Smooth muscle cell (in vitro differentiated cells): ENCODE measurements around the gene ZNF697. TPM values are rescaled to one million over a fixed set of nuclear protein-coding genes. Genes with fewer than 3 reads are reported as not detected.

Source experiments
- DNase-seq: peaks from one replicate; lab custom pipeline; 2025; ENCODE audit not compliant: unreplicated experiment; lab: John Stamatoyannopoulos, UW
- H2AFZ ChIP-seq: fragments of 200-600 bp; sonication (generic); 2 replicates; pipeline ENCODE4 v1.6.0; 2016; ENCODE audit warnings: antibody characterized with exemption, low read depth, mild to moderate bottlenecking
- H3F3A ChIP-seq: fragments of 200-600 bp; sonication (generic); 2 replicates; pipeline ENCODE4 v1.6.0; 2017; ENCODE audit warnings: antibody characterized with exemption, low read depth
- H3K27ac ChIP-seq: fragments of 200-600 bp; sonication (generic); 2 replicates; pipeline ENCODE4 v1.5.1; 2016; ENCODE audit warnings: low read depth, mild to moderate bottlenecking
- H3K27me3 ChIP-seq: fragments of 200-600 bp; sonication (generic); 2 replicates; pipeline ENCODE4 v1.6.1; 2016; ENCODE audit warnings: low read depth, mild to moderate bottlenecking
- H3K36me3 ChIP-seq: fragments of 200-600 bp; sonication (generic); 2 replicates; pipeline ENCODE4 v1.5.1; 2016; ENCODE audit warnings: low read depth
- H3K4me1 ChIP-seq: fragments of 200-600 bp; sonication (generic); 2 replicates; pipeline ENCODE4 v1.5.1; 2016; ENCODE audit warnings: low read depth
- H3K4me2 ChIP-seq: fragments of 200-600 bp; sonication (generic); 2 replicates; pipeline ENCODE4 v1.6.0; 2016; ENCODE audit warnings: mild to moderate bottlenecking
- H3K4me3 ChIP-seq: fragments of 200-600 bp; sonication (generic); 2 replicates; pipeline ENCODE4 v1.5.1; 2016; ENCODE audit warnings: mild to moderate bottlenecking
- H3K79me2 ChIP-seq: fragments of 200-600 bp; sonication (generic); 2 replicates; pipeline ENCODE4 v1.6.0; 2016; ENCODE audit warnings: low read depth, mild to moderate bottlenecking
- H3K9ac ChIP-seq: fragments of 200-600 bp; sonication (generic); 2 replicates; pipeline ENCODE4 v1.6.0; 2016; ENCODE audit warnings: low read depth
- H3K9me3 ChIP-seq: fragments of 200-600 bp; sonication (generic); replicated peaks from 2 replicates; pipeline ENCODE4 v1.5.1; 2016; ENCODE audit warnings: low read depth
- H4K20me1 ChIP-seq: fragments of 200-600 bp; sonication (generic); 2 replicates; pipeline ENCODE4 v1.6.0; 2016; ENCODE audit warnings: low read depth
- WGBS: methylation state at CpG from one replicate; pipeline ENCODE4 v1.1.7; 2016; ENCODE audit warnings: low lambda C conversion rate; 5-methylcytosine and 5-hydroxymethylcytosine counted together
- polyA plus RNA-seq: library from polyadenylated mRNA; unstranded; fragments of >200 nt; fragmentation: Nextera tagmentation; extraction: Ambion mirVana; gene quantifications from 2 replicates; pipeline ENCODE4 v1.2.1, GENCODE V29; 2016
- total RNA-seq: library from RNA; depleted of rRNA; stranded (reverse); fragments of >200 nt; gene quantifications from 2 replicates; pipeline ENCODE4 v1.2.3, GENCODE V29; 2014
- TF ChIP-seq, protein P1 (sequence below): fragments of 200-600 bp; sonication (generic); IDR thresholded peaks from 2 replicates; pipeline ENCODE4 v1.5.1; 2017; ENCODE audit warnings: borderline replicate concordance, mild to moderate bottlenecking, antibody characterized with exemption; ENCODE audit not compliant: insufficient read depth, poor library complexity, severe bottlenecking

Gene ZNF697
- total and polyA plus RNA-seq, 2 experiments from 2014 or later, result 2.2 to 18.5 TPM

DNA sequence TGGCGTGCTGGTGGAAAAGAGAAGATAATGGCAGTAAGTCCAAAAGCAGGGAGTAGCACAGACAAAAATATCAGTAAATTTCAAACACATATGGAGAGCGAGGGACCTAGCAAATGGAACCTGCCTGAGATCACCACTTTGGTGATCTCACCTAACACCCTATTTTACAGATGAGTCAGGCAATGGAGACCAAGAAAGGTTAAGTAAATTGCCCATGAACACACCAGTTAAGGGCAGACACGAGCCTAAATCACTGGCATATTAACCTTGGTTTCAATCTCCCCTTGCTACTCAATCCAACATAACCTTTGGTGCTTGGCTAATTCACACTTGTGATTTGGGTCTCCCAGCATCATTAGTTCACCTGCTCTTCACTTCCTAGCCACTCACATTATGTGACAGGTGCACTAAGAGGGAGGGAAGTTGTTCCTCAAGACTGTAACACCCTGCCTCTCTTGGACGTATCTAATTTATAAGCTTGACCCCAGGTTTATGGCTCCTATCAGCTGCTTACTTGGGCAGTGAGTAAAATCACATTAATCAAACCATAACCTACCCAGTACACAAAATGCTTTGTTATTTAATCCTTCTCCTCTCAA lies 11.5 kb downstream of the ZNF697 start:
- no peak overlapping the region for H3K4me3 ChIP-seq
- H3K4me2 ChIP-seq, result no peak overlapping the region
- peaks cover 100% of the 10 kb centered on the region for H3K79me2 ChIP-seq
- no peaks in the 10 kb centered on the region for H3K27me3 ChIP-seq
- peaks cover 4% of the 10 kb centered on the region for H3K4me1 ChIP-seq
- no peak overlapping the region for H2AFZ ChIP-seq
- TF ChIP-seq, protein P1, sequence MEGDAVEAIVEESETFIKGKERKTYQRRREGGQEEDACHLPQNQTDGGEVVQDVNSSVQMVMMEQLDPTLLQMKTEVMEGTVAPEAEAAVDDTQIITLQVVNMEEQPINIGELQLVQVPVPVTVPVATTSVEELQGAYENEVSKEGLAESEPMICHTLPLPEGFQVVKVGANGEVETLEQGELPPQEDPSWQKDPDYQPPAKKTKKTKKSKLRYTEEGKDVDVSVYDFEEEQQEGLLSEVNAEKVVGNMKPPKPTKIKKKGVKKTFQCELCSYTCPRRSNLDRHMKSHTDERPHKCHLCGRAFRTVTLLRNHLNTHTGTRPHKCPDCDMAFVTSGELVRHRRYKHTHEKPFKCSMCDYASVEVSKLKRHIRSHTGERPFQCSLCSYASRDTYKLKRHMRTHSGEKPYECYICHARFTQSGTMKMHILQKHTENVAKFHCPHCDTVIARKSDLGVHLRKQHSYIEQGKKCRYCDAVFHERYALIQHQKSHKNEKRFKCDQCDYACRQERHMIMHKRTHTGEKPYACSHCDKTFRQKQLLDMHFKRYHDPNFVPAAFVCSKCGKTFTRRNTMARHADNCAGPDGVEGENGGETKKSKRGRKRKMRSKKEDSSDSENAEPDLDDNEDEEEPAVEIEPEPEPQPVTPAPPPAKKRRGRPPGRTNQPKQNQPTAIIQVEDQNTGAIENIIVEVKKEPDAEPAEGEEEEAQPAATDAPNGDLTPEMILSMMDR, result no peak
- peaks cover 10% of the 10 kb centered on the region for H3F3A ChIP-seq
- DNase-seq, result no peak
- peaks cover 100% of the 10 kb centered on the region for H4K20me1 ChIP-seq
- no peaks in the 10 kb centered on the region for H3K36me3 ChIP-seq
- H3K27ac ChIP-seq, result peak overlapping the region; percentile 83
- H3K9ac ChIP-seq, result peak overlapping the region; percentile 48
- WGBS, result 83% methylated on average over 4 of the region's 4 CpGs
- no peaks in the 10 kb centered on the region for H3K9me3 ChIP-seq

DNA sequence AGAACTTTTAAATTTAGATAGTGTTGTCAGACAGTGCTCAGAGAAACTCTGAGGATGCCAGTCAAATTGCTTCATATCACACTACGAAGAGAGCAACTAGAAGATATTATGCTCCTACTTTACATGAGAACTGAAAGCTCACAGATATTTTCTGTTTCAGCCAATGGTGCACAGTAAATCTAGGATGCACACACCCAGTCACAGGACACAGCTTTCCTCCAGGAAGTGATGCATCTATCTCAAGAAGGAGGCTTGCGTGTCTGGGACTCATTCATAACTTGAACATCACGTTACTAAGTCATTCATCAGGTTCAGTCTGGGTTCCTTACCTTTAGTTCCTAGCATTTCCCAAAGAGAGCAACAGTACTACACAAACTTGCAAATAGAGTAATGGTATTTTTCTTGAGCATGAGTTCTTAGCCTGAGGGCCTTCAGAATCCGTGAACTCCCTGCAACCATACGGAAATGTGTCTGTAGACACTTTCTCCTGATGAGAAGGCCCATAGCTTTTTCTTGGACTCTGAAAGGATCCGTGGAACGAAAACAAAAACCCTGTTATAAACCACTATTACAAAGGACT lies 12.2 kb downstream of the ZNF697 start:
- TF ChIP-seq, protein P1, result no peak
- Histone ChIP-seq H3F3A (peaks cover 10% of the 10 kb centered on the region), H3K36me3 (no peaks in the 10 kb centered on the region), H3K4me3 (no peak overlapping the region), H3K79me2 (peaks cover 99% of the 10 kb centered on the region), H3K9me3 (no peaks in the 10 kb centered on the region), H3K27me3 (no peaks in the 10 kb centered on the region), H4K20me1 (peaks cover 100% of the 10 kb centered on the region), H3K9ac (peak overlapping the region; percentile 48), H3K4me1 (peaks cover 2% of the 10 kb centered on the region), H2AFZ (no peak overlapping the region), H3K27ac (peak overlapping the region; percentile 83), H3K4me2 (no peak overlapping the region)
- DNase-seq, result no peak
- 87% methylated on average over 7 of the region's 7 CpGs for WGBS

DNA sequence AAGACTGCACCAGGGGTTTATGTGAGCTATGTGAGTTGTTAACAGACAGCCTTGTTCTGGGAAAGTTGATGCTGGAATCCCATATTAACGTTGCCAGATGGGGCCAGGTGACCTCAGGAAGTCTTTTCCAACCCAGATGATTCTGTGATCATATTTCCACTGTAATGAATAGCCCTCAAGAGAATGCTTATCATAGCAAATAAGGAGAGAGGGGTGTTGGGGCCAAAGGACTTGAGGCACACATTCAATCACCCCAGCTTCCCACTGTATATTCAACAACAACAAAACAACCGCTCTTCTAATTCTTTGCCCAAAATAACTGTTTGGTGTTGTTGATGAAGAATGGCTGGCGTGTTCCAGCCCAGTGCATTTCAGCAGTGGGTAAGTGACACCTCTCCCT lies 14.1 kb downstream of the ZNF697 start:
- Histone ChIP-seq H3K79me2 (peaks cover 99% of the 10 kb centered on the region), H3K9ac (no peak overlapping the region), H3K4me2 (no peak overlapping the region), H2AFZ (no peak overlapping the region), H3F3A (peaks cover 7% of the 10 kb centered on the region), H3K27ac (peak overlapping the region; percentile 83), H3K4me3 (no peak overlapping the region), H3K27me3 (no peaks in the 10 kb centered on the region), H3K36me3 (no peaks in the 10 kb centered on the region), H3K9me3 (no peaks in the 10 kb centered on the region), H4K20me1 (peaks cover 100% of the 10 kb centered on the region), H3K4me1 (no peaks in the 10 kb centered on the region)
- 88% methylated on average over 3 of the region's 3 CpGs for WGBS
- DNase-seq, result no peak
- TF ChIP-seq, protein P1, result no peak

DNA sequence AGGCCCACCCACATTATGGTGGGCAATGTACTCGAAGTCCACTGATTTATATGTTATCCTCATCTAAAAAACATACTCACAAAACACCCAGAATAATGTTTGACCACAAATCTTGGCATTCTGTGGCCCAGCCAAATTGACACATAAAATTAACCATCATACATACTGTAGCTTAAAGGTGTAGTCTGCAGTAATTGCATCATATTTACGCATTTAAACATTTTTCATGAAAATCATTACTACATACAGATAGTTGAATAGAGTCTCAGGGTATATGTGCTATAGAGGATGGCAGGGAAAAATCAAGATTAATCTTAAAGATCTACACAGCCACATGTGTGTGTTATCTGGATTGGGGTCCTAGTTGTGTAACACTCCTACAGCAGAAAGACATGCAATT lies 14.5 kb downstream of the ZNF697 start:
- TF ChIP-seq, protein P1, result no peak
- DNase-seq, result no peak
- no peak overlapping the region for H3K4me2 ChIP-seq
- H3K9me3 ChIP-seq, result no peaks in the 10 kb centered on the region
- peaks cover 100% of the 10 kb centered on the region for H4K20me1 ChIP-seq
- no peak overlapping the region for H2AFZ ChIP-seq
- H3F3A ChIP-seq, result peaks cover 3% of the 10 kb centered on the region
- no peak overlapping the region for H3K4me3 ChIP-seq
- peaks cover 99% of the 10 kb centered on the region for H3K79me2 ChIP-seq
- H3K27ac ChIP-seq, result peak overlapping the region; percentile 83
- no peaks in the 10 kb centered on the region for H3K4me1 ChIP-seq
- no peak overlapping the region for H3K9ac ChIP-seq
- H3K27me3 ChIP-seq, result no peaks in the 10 kb centered on the region
- 90% methylated on average over 2 of the region's 2 CpGs for WGBS
- H3K36me3 ChIP-seq, result no peaks in the 10 kb centered on the region
